Limb (tissue), 2 donors: ENCODE data around the gene NR4A3.
A peak's percentile ranks its signal among the peaks of the same experiment; 100 is the strongest.

Experiments used
- DNase-seq, 2 donors: peaks; one replicate each; pipeline ENCODE4 v3.0.0-alpha.2; 2016; ENCODE audit errors: extremely low spot score in 2 of 2

Gene NR4A3

DNA sequence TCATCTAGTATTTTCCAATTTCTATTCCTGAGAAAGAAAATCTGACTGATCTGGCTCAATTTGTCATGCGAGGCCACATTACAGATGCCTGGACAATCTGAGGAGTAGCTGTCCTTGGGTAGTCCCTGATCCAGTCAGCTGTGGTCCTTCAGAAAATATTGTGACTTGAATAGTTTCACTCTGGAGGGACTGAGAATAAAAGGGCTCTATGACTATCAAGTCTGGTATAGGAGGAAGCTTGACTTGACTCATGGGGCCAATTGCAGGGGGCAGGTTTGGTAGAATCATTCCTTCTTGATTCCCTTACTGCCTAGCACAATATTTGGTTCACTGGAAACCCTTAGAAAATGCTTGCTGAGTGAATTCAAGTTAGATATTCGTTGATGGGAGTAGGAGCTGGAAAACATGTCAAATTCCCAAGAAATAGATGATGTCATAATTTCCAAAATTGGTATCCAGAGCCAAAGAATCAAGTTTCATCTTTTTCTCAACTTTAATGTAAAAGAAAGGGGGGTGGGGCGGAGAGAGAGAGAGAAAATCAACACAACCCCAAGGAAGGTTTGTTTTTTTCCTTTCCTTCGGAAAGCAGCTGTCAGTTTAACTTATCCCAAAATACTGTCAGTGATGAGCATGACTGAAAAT lies 52.4 kb downstream of the NR4A3 start:
- DNase-seq: no peak

DNA sequence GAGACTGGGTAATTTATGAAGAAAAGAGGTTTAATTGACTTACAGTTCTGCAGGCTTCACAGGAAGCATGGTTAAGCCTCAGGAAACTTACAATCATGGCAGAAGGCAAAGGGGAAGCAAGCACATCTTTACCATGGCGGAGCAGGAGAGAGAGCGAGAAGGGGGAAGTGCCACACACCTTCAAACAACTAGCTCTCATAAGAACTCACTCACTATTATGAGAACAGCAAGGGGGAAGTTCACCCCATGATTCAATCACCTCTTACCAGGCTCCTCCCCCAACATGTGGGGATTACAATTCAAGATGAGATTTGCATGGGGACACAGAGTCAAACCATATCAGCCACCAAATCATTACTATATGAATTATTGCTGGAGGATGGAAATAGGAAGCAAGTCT lies 54.5 kb downstream of the NR4A3 start:
- no peak for DNase-seq

DNA sequence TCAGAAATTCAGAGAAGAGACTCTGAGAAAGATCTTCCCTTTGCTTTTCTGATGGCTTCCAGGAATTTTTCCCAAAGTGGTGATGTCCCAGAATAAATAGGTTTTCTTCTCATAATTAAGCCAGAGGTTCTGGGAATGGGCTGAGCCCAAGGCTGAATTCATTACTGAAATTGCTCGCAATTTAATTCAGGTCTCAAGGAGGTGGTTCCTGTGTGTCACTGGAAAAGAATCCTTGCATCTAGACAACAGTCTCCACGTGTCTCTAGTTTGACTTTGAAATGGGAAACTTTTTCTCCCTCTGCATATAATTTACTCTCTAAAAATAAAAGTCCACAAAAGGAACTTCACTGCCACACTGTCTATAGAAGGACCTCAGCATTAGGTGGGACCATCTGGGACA lies 57.0 kb downstream of the NR4A3 start:
- no peak for DNase-seq

- no peak for DNase-seq
Measured at GRCh38 chr9:99881769-99882168, 60.1 kb downstream of the NR4A3 start.

DNA sequence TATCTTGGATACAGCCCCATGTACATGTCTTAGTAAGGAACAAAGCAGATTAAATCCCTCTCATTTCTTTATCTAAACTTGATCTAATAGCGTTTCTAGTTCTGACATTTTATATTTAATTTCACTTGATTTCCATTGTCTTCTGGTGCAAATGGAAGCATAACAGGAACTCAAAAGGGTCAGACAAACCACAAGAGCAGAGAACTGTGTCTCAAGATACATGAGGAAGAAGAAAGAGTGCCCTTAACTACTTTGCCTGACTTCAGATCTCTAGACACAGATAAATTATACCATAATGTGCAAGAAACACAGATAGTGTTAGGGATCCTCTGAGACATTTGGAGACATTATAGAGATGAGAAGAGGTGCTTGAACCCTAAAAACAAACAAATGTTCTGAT lies 64.1 kb downstream of the NR4A3 start:
- DNase-seq: no peak

GRCh38 chr9:99889120-99889519 lies 67.4 kb downstream of the NR4A3 start:
- no peak for DNase-seq

DNA sequence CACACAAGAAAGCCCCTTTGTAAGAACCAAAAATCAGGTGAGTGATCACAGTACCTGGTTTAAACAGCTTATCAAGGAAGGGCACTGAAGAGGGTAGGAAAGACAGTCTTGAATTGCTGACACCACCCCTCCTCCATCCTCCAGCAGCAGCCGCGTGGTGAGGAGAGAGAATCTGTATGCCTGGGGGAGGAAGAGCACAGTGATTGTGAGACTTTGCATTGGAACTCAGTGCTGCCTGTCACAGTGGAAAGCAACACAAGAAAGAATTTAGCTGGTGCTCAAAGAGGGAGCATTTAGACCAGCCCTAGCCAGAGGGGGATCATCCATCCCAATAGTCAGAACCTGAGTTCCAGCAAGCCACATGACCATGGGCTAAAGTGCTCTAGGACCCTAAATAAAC lies 73.1 kb downstream of the NR4A3 start:
- no peak for DNase-seq

DNA sequence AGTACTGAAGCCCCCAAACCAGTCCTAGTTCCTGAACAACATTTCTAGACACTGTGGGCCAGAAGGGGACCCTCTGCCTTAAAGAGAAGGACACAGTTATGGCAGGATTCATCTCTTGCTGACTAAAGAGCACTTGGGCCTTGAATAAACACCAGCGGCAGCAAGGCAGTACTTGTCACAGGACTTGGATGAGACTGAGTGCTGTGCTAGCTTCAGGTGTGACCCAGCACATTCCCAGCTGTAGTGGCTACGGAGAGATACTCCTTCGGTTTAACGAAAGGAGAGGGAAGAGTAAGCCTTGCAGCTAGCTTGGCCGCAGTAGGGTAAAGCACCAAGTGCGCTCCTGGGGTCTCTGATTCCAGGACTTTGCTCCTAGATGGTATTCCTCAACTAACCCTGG lies 73.8 kb downstream of the NR4A3 start:
- DNase-seq: no peak

GRCh38 chr9:99896119-99896518 lies 74.4 kb downstream of the NR4A3 start:
- no peak for DNase-seq

- DNase-seq: no peak
Measured at GRCh38 chr9:99903393-99903792, 81.7 kb downstream of the NR4A3 start.

DNA sequence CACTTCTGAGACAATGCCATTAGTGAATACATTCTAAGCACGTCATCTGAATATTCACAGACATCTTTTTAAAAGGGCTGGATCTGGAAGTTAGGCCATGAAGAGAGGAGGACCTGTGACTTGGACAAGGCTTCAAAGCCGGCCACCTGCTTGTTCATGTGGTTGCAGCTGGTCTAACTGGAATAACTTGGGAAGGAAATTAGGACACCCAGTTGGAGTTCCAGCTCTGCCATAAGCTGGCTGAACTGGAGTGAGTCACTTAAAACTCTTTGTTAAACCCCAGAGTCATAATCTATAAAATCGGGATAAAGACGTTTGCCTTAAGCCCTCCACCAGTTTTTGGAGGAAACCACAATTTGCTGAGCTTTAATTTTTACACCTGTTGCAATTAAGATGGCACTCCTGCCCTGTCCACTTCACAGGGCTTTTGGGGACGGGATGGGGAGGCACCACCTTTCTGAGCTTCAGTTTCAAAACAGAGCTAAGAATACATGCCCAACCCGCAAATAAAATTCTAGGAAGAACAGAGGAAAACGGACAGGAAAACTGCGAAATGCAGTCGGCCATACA lies 84.2 kb downstream of the NR4A3 start:
- DNase-seq: no peak

GRCh38 chr9:99906403-99907207 lies 84.9 kb downstream of the NR4A3 start, which contains the start of gene STX17:
Gene STX17 (plus strand): TSS chr9:99906654. CDS start chr9:99915240, 8,586 bp downstream.
- DNase-seq: peak; percentile 51 to 93

- DNase-seq: no peak
Measured at GRCh38 chr9:99907208-99907532, 85.5 kb downstream of the NR4A3 start.

- no peak for DNase-seq
Measured at GRCh38 chr9:99911600-99911999, 89.9 kb downstream of the NR4A3 start.
